HepG2 (cell line): Measurements from ENCODE around the gene MRPL30. TPM values are rescaled to one million over a fixed set of nuclear protein-coding genes. Genes with fewer than 3 reads are reported as not detected.

Experiments
- AGO1 ChIP-seq: fragments of 200-400 bp; formaldehyde crosslinking; IDR thresholded peaks from 2 replicates; pipeline ENCODE4 v1.6.1; 2017; ENCODE audit warnings: mild to moderate bottlenecking, low read depth, low read length, moderate library complexity; ENCODE audit not compliant: poor library complexity, severe bottlenecking
- CHD4 ChIP-seq: fragments of 200-600 bp; sonication (generic); IDR thresholded peaks from 2 replicates; pipeline ENCODE4 v1.7.0; 2017; ENCODE audit warnings: mild to moderate bottlenecking, low read length, borderline replicate concordance
- FOSL2 ChIP-seq: sonication (generic); formaldehyde crosslinking; IDR thresholded peaks from 2 replicates; pipeline ENCODE4 v1.4.0; 2020; ENCODE audit warnings: missing genetic modification reagents
- FOXO1 ChIP-seq: sonication (generic); formaldehyde crosslinking; IDR thresholded peaks from 2 replicates; pipeline ENCODE4 v1.4.0; 2020; ENCODE audit warnings: missing genetic modification reagents
- SALL2 ChIP-seq: sonication (generic); formaldehyde crosslinking; IDR thresholded peaks from 2 replicates; pipeline ENCODE4 v1.8.1; 2023; ENCODE audit warnings: mild to moderate bottlenecking, missing genetic modification reagents, inconsistent platforms
- SRF ChIP-seq: IDR thresholded peaks from 2 replicates; pipeline ENCODE4 v1.6.1; 2011; ENCODE audit warnings: mild to moderate bottlenecking, low read depth, low read length, moderate library complexity
- TSC22D2 ChIP-seq: sonication (generic); formaldehyde crosslinking; IDR thresholded peaks from 2 replicates; pipeline ENCODE4 v1.5.1; 2020; ENCODE audit warnings: missing genetic modification reagents, mild to moderate bottlenecking, borderline replicate concordance
- ZNF335 ChIP-seq: sonication (generic); formaldehyde crosslinking; IDR thresholded peaks from 2 replicates; pipeline ENCODE4 v1.4.0; 2020; ENCODE audit warnings: missing genetic modification reagents
- polyA plus RNA-seq, 8 experiments: library from polyadenylated mRNA; depleted of rRNA in 3 of 8; stranded (reverse) in 7 of 8; unstranded in 1 of 8; fragments of >200 nt; fragmentation: Illumina TruSeq in 4 of 8; extraction: Trizol in 4 of 8; gene quantifications; 2 replicates each; pipeline versions ENCODE4 v1.2.1 to v1.2.3, GENCODE V29; 2011 to 2016; ENCODE audit warnings: low read depth in 4 of 8, missing spikeins in 1 of 8, mixed read lengths in 1 of 8; ENCODE audit not compliant: insufficient read depth in 1 of 8
- total RNA-seq, 5 experiments: library from RNA; depleted of rRNA; stranded (reverse); fragments of >200 nt; fragmentation: Illumina TruSeq; extraction: Trizol; gene quantifications; 2 replicates each; pipeline ENCODE4 v1.2.3, GENCODE V29; 2016; ENCODE audit warnings: low read depth in 1 of 5
- TF ChIP-seq, protein P1 (sequence below): sonication (generic); formaldehyde crosslinking; IDR thresholded peaks from 2 replicates; pipeline ENCODE4 v1.8.0; 2022; ENCODE audit warnings: missing genetic modification reagents, mild to moderate bottlenecking, moderate library complexity, borderline replicate concordance
- TF ChIP-seq, protein P2 (sequence below): sonication (generic); formaldehyde crosslinking; IDR thresholded peaks from 2 replicates; pipeline ENCODE4 v1.5.0; 2020; ENCODE audit warnings: missing genetic modification reagents
- TF ChIP-seq, protein P3 (sequence below): sonication (generic); formaldehyde crosslinking; IDR thresholded peaks from 2 replicates; pipeline ENCODE4 v1.5.0; 2020; ENCODE audit warnings: mild to moderate bottlenecking, missing genetic modification reagents
- TF ChIP-seq, protein P4 (sequence below): sonication (generic); IDR thresholded peaks from 2 replicates; pipeline ENCODE4 v1.6.1; 2016; ENCODE audit warnings: low read depth, borderline replicate concordance
- TF ChIP-seq, protein P5 (sequence below): sonication (generic); formaldehyde crosslinking; IDR thresholded peaks from 2 replicates; pipeline ENCODE4 v1.4.0; 2020; ENCODE audit warnings: missing genetic modification reagents
- TF ChIP-seq, protein P6 (sequence below): sonication (generic); formaldehyde crosslinking; IDR thresholded peaks from 2 replicates; pipeline ENCODE4 v1.8.0; 2022; ENCODE audit warnings: low read depth, missing genetic modification reagents

MRPL30 gene
- total and polyA plus RNA-seq, 2 of the 13 experiments (the other 11 are each of a cell fraction or from before 2014, with no cell fraction given) = 30.2 to 75.3 TPM

DNA sequence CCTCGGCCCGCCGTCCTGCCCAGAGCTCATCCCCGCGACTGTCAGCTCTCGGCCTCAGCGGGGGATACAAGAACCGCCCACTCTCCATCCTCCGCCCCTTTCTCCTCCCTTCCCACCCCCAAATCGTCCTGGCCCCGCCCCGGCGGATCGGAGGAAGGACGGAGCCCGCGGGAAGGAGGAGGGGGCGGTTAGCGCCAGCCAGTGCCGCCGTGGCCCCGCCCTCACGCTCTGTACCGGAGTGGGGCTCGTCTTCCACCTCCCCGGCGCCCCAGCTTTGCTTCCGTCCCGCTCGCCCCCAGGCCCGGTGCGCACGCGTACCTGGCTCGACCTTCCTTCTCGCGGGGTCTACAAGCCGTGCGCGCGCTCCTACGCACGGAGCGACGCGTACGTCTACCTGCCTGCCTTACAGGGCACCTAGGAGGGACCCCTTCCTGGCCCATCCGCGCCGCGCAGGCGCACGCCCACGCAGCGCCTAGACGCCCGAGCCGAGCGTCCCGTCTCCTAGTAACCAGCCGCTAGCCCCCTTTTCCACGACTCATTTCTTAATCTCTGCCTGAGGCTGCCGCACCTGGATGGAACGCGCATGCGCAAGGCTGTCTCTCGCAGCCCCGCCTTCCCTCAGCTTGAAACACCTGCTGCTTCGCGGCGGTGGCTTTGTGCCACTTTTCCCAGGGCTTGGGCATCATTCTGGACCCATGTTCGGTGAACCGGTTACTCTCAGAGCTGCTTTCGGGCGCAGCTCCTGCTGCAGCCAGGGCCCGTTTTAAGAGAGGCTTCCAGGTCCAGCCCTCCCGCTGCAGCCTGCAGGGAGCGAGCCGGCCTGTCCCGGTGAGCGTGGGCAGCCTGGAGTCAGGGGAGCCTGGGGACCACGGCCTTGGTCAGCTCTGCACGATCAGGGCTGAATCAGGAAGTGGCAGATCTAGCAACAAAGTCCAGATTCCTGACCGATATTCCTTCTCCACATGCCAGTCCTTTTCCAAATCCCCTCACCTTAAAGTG lies 39.6 kb upstream of the MRPL30 start, which contains the start of gene C2orf15 (continued):
- TF ChIP-seq, protein P1, sequence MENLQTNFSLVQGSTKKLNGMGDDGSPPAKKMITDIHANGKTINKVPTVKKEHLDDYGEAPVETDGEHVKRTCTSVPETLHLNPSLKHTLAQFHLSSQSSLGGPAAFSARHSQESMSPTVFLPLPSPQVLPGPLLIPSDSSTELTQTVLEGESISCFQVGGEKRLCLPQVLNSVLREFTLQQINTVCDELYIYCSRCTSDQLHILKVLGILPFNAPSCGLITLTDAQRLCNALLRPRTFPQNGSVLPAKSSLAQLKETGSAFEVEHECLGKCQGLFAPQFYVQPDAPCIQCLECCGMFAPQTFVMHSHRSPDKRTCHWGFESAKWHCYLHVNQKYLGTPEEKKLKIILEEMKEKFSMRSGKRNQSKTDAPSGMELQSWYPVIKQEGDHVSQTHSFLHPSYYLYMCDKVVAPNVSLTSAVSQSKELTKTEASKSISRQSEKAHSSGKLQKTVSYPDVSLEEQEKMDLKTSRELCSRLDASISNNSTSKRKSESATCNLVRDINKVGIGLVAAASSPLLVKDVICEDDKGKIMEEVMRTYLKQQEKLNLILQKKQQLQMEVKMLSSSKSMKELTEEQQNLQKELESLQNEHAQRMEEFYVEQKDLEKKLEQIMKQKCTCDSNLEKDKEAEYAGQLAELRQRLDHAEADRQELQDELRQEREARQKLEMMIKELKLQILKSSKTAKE (CRISPR knock-in tag) = 0 out of 2 replicates have a peak, but pooled peaks have one; percentile 40
- TF ChIP-seq SALL2 (CRISPR knock-in tag) (peak; percentile 88; the same call in 1 of the 2 replicates), FOXO1 (CRISPR knock-in tag) (no peak; the same call in 1 of the 2 replicates), TSC22D2 (no peak), ZNF335 (CRISPR knock-in tag) (peak; percentile 66), CHD4 (no peak), AGO1 (peak; percentile 51), FOSL2 (no peak; the same call in 1 of the 2 replicates), SRF (no peak)
- TF ChIP-seq, protein P2, sequence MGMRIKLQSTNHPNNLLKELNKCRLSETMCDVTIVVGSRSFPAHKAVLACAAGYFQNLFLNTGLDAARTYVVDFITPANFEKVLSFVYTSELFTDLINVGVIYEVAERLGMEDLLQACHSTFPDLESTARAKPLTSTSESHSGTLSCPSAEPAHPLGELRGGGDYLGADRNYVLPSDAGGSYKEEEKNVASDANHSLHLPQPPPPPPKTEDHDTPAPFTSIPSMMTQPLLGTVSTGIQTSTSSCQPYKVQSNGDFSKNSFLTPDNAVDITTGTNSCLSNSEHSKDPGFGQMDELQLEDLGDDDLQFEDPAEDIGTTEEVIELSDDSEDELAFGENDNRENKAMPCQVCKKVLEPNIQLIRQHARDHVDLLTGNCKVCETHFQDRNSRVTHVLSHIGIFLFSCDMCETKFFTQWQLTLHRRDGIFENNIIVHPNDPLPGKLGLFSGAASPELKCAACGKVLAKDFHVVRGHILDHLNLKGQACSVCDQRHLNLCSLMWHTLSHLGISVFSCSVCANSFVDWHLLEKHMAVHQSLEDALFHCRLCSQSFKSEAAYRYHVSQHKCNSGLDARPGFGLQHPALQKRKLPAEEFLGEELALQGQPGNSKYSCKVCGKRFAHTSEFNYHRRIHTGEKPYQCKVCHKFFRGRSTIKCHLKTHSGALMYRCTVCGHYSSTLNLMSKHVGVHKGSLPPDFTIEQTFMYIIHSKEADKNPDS (CRISPR knock-in tag) = peak; percentile 91; the same call in 1 of the 2 replicates
- TF ChIP-seq, protein P3, sequence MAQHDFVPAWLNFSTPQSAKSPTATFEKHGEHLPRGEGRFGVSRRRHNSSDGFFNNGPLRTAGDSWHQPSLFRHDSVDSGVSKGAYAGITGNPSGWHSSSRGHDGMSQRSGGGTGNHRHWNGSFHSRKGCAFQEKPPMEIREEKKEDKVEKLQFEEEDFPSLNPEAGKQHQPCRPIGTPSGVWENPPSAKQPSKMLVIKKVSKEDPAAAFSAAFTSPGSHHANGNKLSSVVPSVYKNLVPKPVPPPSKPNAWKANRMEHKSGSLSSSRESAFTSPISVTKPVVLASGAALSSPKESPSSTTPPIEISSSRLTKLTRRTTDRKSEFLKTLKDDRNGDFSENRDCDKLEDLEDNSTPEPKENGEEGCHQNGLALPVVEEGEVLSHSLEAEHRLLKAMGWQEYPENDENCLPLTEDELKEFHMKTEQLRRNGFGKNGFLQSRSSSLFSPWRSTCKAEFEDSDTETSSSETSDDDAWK (CRISPR knock-in tag) = no peak
- TF ChIP-seq, protein P4, sequence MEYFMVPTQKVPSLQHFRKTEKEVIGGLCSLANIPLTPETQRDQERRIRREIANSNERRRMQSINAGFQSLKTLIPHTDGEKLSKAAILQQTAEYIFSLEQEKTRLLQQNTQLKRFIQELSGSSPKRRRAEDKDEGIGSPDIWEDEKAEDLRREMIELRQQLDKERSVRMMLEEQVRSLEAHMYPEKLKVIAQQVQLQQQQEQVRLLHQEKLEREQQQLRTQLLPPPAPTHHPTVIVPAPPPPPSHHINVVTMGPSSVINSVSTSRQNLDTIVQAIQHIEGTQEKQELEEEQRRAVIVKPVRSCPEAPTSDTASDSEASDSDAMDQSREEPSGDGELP = peak; percentile 37; the same call in 1 of the 2 replicates
- TF ChIP-seq, protein P5, sequence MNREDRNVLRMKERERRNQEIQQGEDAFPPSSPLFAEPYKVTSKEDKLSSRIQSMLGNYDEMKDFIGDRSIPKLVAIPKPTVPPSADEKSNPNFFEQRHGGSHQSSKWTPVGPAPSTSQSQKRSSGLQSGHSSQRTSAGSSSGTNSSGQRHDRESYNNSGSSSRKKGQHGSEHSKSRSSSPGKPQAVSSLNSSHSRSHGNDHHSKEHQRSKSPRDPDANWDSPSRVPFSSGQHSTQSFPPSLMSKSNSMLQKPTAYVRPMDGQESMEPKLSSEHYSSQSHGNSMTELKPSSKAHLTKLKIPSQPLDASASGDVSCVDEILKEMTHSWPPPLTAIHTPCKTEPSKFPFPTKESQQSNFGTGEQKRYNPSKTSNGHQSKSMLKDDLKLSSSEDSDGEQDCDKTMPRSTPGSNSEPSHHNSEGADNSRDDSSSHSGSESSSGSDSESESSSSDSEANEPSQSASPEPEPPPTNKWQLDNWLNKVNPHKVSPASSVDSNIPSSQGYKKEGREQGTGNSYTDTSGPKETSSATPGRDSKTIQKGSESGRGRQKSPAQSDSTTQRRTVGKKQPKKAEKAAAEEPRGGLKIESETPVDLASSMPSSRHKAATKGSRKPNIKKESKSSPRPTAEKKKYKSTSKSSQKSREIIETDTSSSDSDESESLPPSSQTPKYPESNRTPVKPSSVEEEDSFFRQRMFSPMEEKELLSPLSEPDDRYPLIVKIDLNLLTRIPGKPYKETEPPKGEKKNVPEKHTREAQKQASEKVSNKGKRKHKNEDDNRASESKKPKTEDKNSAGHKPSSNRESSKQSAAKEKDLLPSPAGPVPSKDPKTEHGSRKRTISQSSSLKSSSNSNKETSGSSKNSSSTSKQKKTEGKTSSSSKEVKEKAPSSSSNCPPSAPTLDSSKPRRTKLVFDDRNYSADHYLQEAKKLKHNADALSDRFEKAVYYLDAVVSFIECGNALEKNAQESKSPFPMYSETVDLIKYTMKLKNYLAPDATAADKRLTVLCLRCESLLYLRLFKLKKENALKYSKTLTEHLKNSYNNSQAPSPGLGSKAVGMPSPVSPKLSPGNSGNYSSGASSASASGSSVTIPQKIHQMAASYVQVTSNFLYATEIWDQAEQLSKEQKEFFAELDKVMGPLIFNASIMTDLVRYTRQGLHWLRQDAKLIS = peak; percentile 53; the same call in 1 of the 2 replicates
- TF ChIP-seq, protein P6, sequence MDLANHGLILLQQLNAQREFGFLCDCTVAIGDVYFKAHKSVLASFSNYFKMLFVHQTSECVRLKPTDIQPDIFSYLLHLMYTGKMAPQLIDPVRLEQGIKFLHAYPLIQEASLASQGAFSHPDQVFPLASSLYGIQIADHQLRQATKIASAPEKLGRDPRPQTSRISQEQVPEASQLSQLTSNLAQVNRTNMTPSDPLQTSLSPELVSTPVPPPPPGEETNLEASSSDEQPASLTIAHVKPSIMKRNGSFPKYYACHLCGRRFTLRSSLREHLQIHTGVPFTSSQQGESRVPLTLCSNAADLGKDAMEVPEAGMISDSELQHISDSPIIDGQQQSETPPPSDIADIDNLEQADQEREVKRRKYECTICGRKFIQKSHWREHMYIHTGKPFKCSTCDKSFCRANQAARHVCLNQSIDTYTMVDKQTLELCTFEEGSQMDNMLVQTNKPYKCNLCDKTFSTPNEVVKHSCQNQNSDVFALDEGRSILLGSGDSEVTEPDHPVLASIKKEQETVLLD (CRISPR knock-in tag) = peak; percentile 100
